Keratinocyte (primary cell): Measurements from ENCODE around the gene PMPCB. TPM values are rescaled to one million over a fixed set of nuclear protein-coding genes. Genes with fewer than 3 reads are reported as not detected.

Experiments used
- DNase-seq: peaks from one replicate; pipeline ENCODE4 v3.0.0-alpha.2; 2011; ENCODE audit warnings: low read depth, missing footprints, low spot score
- FAIRE-seq: peaks from 2 replicates; lab custom pipeline; 2011; peaks lifted over from hg19 to GRCh38; lab: Jason Lieb, UNC
- H2AFZ ChIP-seq: 2 replicates; pipeline ENCODE4 v1.6.0; 2012; ENCODE audit warnings: low read length, control low read depth, inconsistent platforms; ENCODE audit not compliant: control insufficient read depth
- H3K27ac ChIP-seq: 2 replicates; pipeline ENCODE4 v1.5.1; 2011; ENCODE audit warnings: low read length; ENCODE audit not compliant: control insufficient read depth, insufficient read depth
- H3K27me3 ChIP-seq: 3 replicates; pipeline ENCODE4 v1.6.0; 2011; ENCODE audit warnings: low read length; ENCODE audit not compliant: control insufficient read depth, insufficient read depth; ENCODE audit errors: extremely low read depth
- H3K36me3 ChIP-seq, 2 experiments: 2 replicates in 1 of 2; 3 replicates in 1 of 2; pipeline ENCODE4 v1.5.1; 2011; ENCODE audit warnings: low read length in 2 of 2, mild to moderate bottlenecking in 1 of 2; ENCODE audit not compliant: control insufficient read depth in 2 of 2, insufficient read depth in 2 of 2; ENCODE audit errors: extremely low read depth in 1 of 2
- H3K4me1 ChIP-seq: 3 replicates; pipeline ENCODE4 v1.5.1; 2011; ENCODE audit warnings: low read length; ENCODE audit not compliant: control insufficient read depth, insufficient read depth; ENCODE audit errors: extremely low read depth
- H3K4me2 ChIP-seq: 3 replicates; pipeline ENCODE4 v1.6.0; 2011; ENCODE audit warnings: low read depth, low read length; ENCODE audit not compliant: control insufficient read depth, insufficient read depth; ENCODE audit errors: extremely low read depth
- H3K4me3 ChIP-seq, 3 experiments: fragments of 200-600 bp in 1 of 3; sonication (generic) in 1 of 3; 2 replicates in 2 of 3; 3 replicates in 1 of 3; pipeline ENCODE4 v1.5.1; 2011 to 2016; ENCODE audit warnings: low read length in 3 of 3, mild to moderate bottlenecking in 3 of 3, control low read depth in 2 of 3, inconsistent platforms in 1 of 3, low read depth in 1 of 3, mixed read lengths in 1 of 3, mixed run types in 1 of 3, moderate library complexity in 1 of 3; ENCODE audit not compliant: control insufficient read depth in 2 of 3, insufficient read depth in 2 of 3; ENCODE audit errors: extremely low read depth in 1 of 3
- H3K79me2 ChIP-seq: 2 replicates; pipeline ENCODE4 v1.6.0; 2012; ENCODE audit warnings: low read length; ENCODE audit not compliant: control insufficient read depth, insufficient read depth
- H3K9ac ChIP-seq: 3 replicates; pipeline ENCODE4 v1.6.0; 2011; ENCODE audit warnings: low read length; ENCODE audit not compliant: control insufficient read depth, insufficient read depth; ENCODE audit errors: extremely low read depth
- H3K9me1 ChIP-seq: 3 replicates; pipeline ENCODE4 v1.6.0; 2011; ENCODE audit warnings: low read length; ENCODE audit not compliant: control insufficient read depth, insufficient read depth; ENCODE audit errors: extremely low read depth
- H3K9me3 ChIP-seq: 2 replicates; pipeline ENCODE4 v1.5.1; 2012; ENCODE audit warnings: low read depth, low read length; ENCODE audit not compliant: control insufficient read depth
- H4K20me1 ChIP-seq: 3 replicates; pipeline ENCODE4 v1.6.0; 2011; ENCODE audit warnings: low read length; ENCODE audit not compliant: control insufficient read depth, insufficient read depth; ENCODE audit errors: extremely low read depth
- EZH2 ChIP-seq: IDR thresholded peaks from one replicate; pipeline ENCODE4 v1.6.1; 2012; ENCODE audit warnings: inconsistent platforms, mild to moderate bottlenecking, low read length, moderate library complexity
- dilution Hi-C: fragments of 300-500 bp; cut with MboI; formaldehyde crosslinking; loops from one replicate; pipeline ENCODE4 v1.7.0; 2020; ENCODE audit warnings: low sequenced_read_pairs; ENCODE audit not compliant: extremely low pct_ligation_motif_present
- polyA plus RNA-seq, 5 experiments: library from polyadenylated mRNA; depleted of rRNA in 3 of 5; stranded (reverse) in 3 of 5; stranded (forward) in 1 of 5; unstranded in 1 of 5; fragments of >200 nt; gene quantifications; 1 replicate in 1 of 5; 2 replicates in 3 of 5; 3 replicates in 1 of 5; pipeline versions ENCODE4 v1.2.1 to v1.2.3, GENCODE V29; 2011 to 2012; ENCODE audit warnings: missing spikeins in 2 of 5, low read depth in 1 of 5, low replicate concordance in 1 of 5
- TF ChIP-seq, protein P1 (sequence below), 3 experiments: IDR thresholded peaks in 1 of 3; conservative IDR thresholded peaks in 1 of 3; optimal IDR thresholded peaks in 1 of 3; 2 replicates in 2 of 3; 3 replicates in 1 of 3; pipeline versions ENCODE3 to v1.5.1; 2011; ENCODE audit warnings: low read length in 3 of 3, mild to moderate bottlenecking in 3 of 3, moderate library complexity in 2 of 3, control low read depth in 1 of 3, inconsistent platforms in 1 of 3; ENCODE audit not compliant: insufficient read depth in 2 of 3; ENCODE audit errors: extremely low read depth in 1 of 3

PMPCB gene
- polyA plus RNA-seq, 1 donor (not counting 4 experiments of a cell fraction or from before 2014, with no cell fraction given): 79.2 TPM

DNA sequence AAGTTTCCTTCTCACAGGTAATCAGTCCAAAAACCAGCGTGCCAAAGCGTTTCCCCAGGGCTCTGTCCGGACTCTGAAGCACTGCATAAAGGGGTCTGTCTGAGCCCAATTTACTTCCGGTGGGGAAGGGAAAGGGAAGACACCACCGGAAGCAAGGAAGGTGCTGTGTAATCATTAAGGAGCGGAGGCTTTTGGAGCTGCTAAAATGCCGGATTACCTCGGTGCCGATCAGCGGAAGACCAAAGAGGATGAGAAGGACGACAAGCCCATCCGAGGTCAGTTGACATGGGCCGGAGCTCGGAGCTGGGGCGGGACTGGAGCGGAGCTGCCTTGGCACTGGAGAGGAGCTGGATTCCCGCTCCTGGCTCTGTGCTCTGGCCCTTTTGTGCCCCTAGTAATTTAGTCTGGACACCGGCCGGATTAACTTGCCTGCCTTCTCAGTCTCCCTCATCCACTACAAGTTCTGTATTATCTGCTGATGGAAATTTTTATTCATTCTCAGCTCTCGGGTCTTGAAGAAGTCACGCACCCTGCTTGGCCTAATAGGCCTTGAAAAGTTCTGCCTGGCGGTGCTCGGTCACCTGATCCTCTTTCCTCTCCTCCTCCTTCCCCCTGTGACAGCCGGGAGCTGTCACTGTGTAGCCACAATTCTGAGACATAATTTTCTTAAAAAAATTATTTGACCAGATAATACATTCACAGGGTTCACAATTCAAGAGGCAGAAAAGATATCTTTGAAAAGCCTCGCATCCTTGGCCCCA is 50.5 kb downstream of the PMPCB start, which contains the start of gene PSMC2:
PSMC2 (plus strand) TSS at position 137 of the 761 bp plus-strand sequence; CDS start at position 206, 69 bp downstream.
- Histone ChIP-seq H3K36me3 (peaks cover 4% of the 10 kb centered on the region in 2 experiments), H3K9me1 (no peaks in the 10 kb centered on the region), H3K27me3 (no peaks in the 10 kb centered on the region), H3K79me2 (peaks cover 74% of the 10 kb centered on the region), H3K4me1 (peaks cover 18% of the 10 kb centered on the region), H3K27ac (peak within 1 kb of the TSS; percentile 95), H3K4me2 (peak within 1 kb of the TSS; percentile 88), H3K9me3 (no peaks in the 10 kb centered on the region), H2AFZ (peak within 1 kb of the TSS; percentile 98), H4K20me1 (peaks cover 2% of the 10 kb centered on the region), H3K9ac (peak within 1 kb of the TSS; percentile 96), H3K4me3 (peak within 1 kb of the TSS; percentile 87 to 96 (median 87))
- FAIRE-seq: no peak
- TF ChIP-seq, protein P1, sequence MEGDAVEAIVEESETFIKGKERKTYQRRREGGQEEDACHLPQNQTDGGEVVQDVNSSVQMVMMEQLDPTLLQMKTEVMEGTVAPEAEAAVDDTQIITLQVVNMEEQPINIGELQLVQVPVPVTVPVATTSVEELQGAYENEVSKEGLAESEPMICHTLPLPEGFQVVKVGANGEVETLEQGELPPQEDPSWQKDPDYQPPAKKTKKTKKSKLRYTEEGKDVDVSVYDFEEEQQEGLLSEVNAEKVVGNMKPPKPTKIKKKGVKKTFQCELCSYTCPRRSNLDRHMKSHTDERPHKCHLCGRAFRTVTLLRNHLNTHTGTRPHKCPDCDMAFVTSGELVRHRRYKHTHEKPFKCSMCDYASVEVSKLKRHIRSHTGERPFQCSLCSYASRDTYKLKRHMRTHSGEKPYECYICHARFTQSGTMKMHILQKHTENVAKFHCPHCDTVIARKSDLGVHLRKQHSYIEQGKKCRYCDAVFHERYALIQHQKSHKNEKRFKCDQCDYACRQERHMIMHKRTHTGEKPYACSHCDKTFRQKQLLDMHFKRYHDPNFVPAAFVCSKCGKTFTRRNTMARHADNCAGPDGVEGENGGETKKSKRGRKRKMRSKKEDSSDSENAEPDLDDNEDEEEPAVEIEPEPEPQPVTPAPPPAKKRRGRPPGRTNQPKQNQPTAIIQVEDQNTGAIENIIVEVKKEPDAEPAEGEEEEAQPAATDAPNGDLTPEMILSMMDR (optimal IDR thresholded peaks at IDR 0.05 in 1 of 3, IDR thresholded peaks at IDR 0.05 in 1 of 3, conservative IDR thresholded peaks at IDR 0.05 in 1 of 3; ENCODE audit: extremely low read depth in 1 of 3, insufficient read depth in 2 of 3, low read length in 3 of 3): no peak
- TF ChIP-seq EZH2: no peak
- peak; percentile 65 for DNase-seq
- dilution Hi-C loops: no loop called here

DNA sequence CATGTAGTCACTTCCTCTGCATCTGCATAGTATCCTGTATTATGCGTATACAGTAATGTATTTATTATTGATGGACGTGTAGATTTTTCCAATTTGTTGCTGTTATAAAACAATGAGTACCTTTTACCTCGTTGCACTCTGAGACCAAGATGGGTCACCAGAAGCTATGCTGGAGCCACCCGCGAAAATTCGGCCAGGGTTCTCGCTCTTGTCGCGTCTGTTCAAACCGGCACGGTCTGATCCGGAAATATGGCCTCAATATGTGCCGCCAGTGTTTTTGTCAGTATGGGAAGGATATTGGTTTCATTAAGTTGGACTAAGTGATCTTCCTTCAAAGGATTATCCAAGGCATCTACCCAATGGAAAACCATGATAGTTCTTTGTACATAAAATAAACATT is 51.2 kb downstream of the PMPCB start:
- H3K9me1 ChIP-seq: no peaks in the 10 kb centered on the region
- H3K9me3 ChIP-seq: no peaks in the 10 kb centered on the region
- H3K27me3 ChIP-seq: no peaks in the 10 kb centered on the region
- peak overlapping the region; percentile 88 for H3K4me2 ChIP-seq
- H2AFZ ChIP-seq: no peak overlapping the region
- TF ChIP-seq, protein P1 (optimal IDR thresholded peaks at IDR 0.05 in 1 of 3, IDR thresholded peaks at IDR 0.05 in 1 of 3, conservative IDR thresholded peaks at IDR 0.05 in 1 of 3; ENCODE audit: extremely low read depth in 1 of 3, insufficient read depth in 2 of 3, low read length in 3 of 3): no peak
- TF ChIP-seq EZH2: no peak
- H3K9ac ChIP-seq: peak overlapping the region; percentile 96
- DNase-seq: no peak
- H3K4me1 ChIP-seq: peaks cover 18% of the 10 kb centered on the region
- H3K27ac ChIP-seq: peak overlapping the region; percentile 33
- peaks cover 74% of the 10 kb centered on the region for H3K79me2 ChIP-seq
- no peak for FAIRE-seq
- peaks cover 4% of the 10 kb centered on the region in 2 experiments for H3K36me3 ChIP-seq
- peaks cover 2% of the 10 kb centered on the region for H4K20me1 ChIP-seq
- peak overlapping the region; percentile 87 to 96 (median 87) for H3K4me3 ChIP-seq
- dilution Hi-C loops: no loop called here
